ENCODE data around the gene COL7A1. TPM values are rescaled to one million over a fixed set of nuclear protein-coding genes. Genes with fewer than 3 reads are reported as not detected.

The COL7A1 gene
- total RNA-seq, 1 experiment from 2014 or later = 22.9 TPM

- Histone ChIP-seq H2BK12ac (ENCODE audit: insufficient read length, low read depth, low read length) (no peak overlapping the region), H4K8ac (replicated peaks; ENCODE audit: insufficient read length, low read depth, low read length) (no peak overlapping the region), H3K4ac (ENCODE audit: low read depth, low read length) (no peak overlapping the region), H2BK120ac (ENCODE audit: low read depth, low read length, poor library complexity, severe bottlenecking) (no peak overlapping the region), H3K14ac (ENCODE audit: insufficient read depth, low read length) (no peak overlapping the region), H2AFZ (ENCODE audit: low read length) (no peak overlapping the region), H3K23ac (ENCODE audit: insufficient read length, low read depth, low read length) (no peak overlapping the region), H3K79me1 (ENCODE audit: insufficient read depth, low read depth, low read length, poor library complexity, severe bottlenecking) (no peaks in the 10 kb centered on the region), H3K4me1 (ENCODE audit: insufficient read depth, low read length) (no peaks in the 10 kb centered on the region), H3K23me2 (ENCODE audit: insufficient read length, low read depth, low read length, poor library complexity, severe bottlenecking) (no peaks in the 10 kb centered on the region), H4K5ac (ENCODE audit: insufficient read length, low read depth, low read length) (no peak overlapping the region), H3K27ac (ENCODE audit: insufficient read length, low read depth, low read length) (no peak overlapping the region), H3K4me2 (ENCODE audit: insufficient read depth, insufficient read length, low read length) (no peak overlapping the region), H2BK20ac (ENCODE audit: low read depth, low read length, poor library complexity, severe bottlenecking) (no peak overlapping the region), H3K56ac (ENCODE audit: insufficient read length, low read depth, low read length) (no peak overlapping the region), H2AK5ac (ENCODE audit: insufficient read length, low read length) (no peak overlapping the region), H3K27me3 (ENCODE audit: insufficient read depth, low read length) (no peaks in the 10 kb centered on the region), H3K9me3 (ENCODE audit: control insufficient read depth, low read depth, low read length) (no peaks in the 10 kb centered on the region), H3K18ac (ENCODE audit: insufficient read length, low read depth, low read length) (no peak overlapping the region), H3K9ac (ENCODE audit: extremely low read depth, insufficient read length, low read length) (no peak overlapping the region), H2BK5ac (ENCODE audit: insufficient read length, low read length) (no peak overlapping the region), H3T11ph (ENCODE audit: low read length) (no peak overlapping the region), H3K79me2 (ENCODE audit: insufficient read depth, low read length) (no peaks in the 10 kb centered on the region), H4K20me1 (ENCODE audit: control insufficient read depth, insufficient read depth, insufficient read length) (no peaks in the 10 kb centered on the region), H4K91ac (ENCODE audit: insufficient read length, low read depth, low read length) (no peak overlapping the region), H2BK15ac (ENCODE audit: low read depth, low read length) (no peak overlapping the region)
- no peak for DNase-seq
- Mint-ChIP-seq H3K27me3 (ENCODE audit: low read depth) (no peaks in the 10 kb centered on the region), H3K4me3 (no peak overlapping the region), H3K36me3 (ENCODE audit: insufficient read depth in 1 of 3, low read depth in 3 of 3) (peaks cover 0 to 26% (median 0%) of the 10 kb centered on the region in 3 experiments; a peak in 4 of 7 replicates), H3K27ac (no peak overlapping the region), H3K9me3 (no peaks in the 10 kb centered on the region), H3K4me1 (no peaks in the 10 kb centered on the region)
- no peak for TF ChIP-seq CTCF (conservative IDR thresholded peaks at IDR 0.05)
- no CpG with 5 or more reads among the region's 18 CpGs for WGBS (ENCODE audit: extremely low coverage, insufficient read length, low lambda C conversion rate)
These were observed 25.2 kb downstream of the COL7A1 start for GRCh38 chr3:48569808-48570450.

Data from H9 (cell line).